Smooth muscle cell (in vitro differentiated cells): ENCODE measurements around the gene ATF1. TPM values are rescaled to one million over a fixed set of nuclear protein-coding genes. Genes with fewer than 3 reads are reported as not detected.

Experiments used
- DNase-seq: peaks from one replicate; lab custom pipeline; 2025; ENCODE audit not compliant: unreplicated experiment; lab: John Stamatoyannopoulos, UW
- H2AFZ ChIP-seq: fragments of 200-600 bp; sonication (generic); 2 replicates; pipeline ENCODE4 v1.6.0; 2016; ENCODE audit warnings: antibody characterized with exemption, low read depth, mild to moderate bottlenecking
- H3F3A ChIP-seq: fragments of 200-600 bp; sonication (generic); 2 replicates; pipeline ENCODE4 v1.6.0; 2017; ENCODE audit warnings: antibody characterized with exemption, low read depth
- H3K27ac ChIP-seq: fragments of 200-600 bp; sonication (generic); 2 replicates; pipeline ENCODE4 v1.5.1; 2016; ENCODE audit warnings: low read depth, mild to moderate bottlenecking
- H3K27me3 ChIP-seq: fragments of 200-600 bp; sonication (generic); 2 replicates; pipeline ENCODE4 v1.6.1; 2016; ENCODE audit warnings: low read depth, mild to moderate bottlenecking
- H3K36me3 ChIP-seq: fragments of 200-600 bp; sonication (generic); 2 replicates; pipeline ENCODE4 v1.5.1; 2016; ENCODE audit warnings: low read depth
- H3K4me1 ChIP-seq: fragments of 200-600 bp; sonication (generic); 2 replicates; pipeline ENCODE4 v1.5.1; 2016; ENCODE audit warnings: low read depth
- H3K4me2 ChIP-seq: fragments of 200-600 bp; sonication (generic); 2 replicates; pipeline ENCODE4 v1.6.0; 2016; ENCODE audit warnings: mild to moderate bottlenecking
- H3K4me3 ChIP-seq: fragments of 200-600 bp; sonication (generic); 2 replicates; pipeline ENCODE4 v1.5.1; 2016; ENCODE audit warnings: mild to moderate bottlenecking
- H3K79me2 ChIP-seq: fragments of 200-600 bp; sonication (generic); 2 replicates; pipeline ENCODE4 v1.6.0; 2016; ENCODE audit warnings: low read depth, mild to moderate bottlenecking
- H3K9ac ChIP-seq: fragments of 200-600 bp; sonication (generic); 2 replicates; pipeline ENCODE4 v1.6.0; 2016; ENCODE audit warnings: low read depth
- H3K9me3 ChIP-seq: fragments of 200-600 bp; sonication (generic); replicated peaks from 2 replicates; pipeline ENCODE4 v1.5.1; 2016; ENCODE audit warnings: low read depth
- H4K20me1 ChIP-seq: fragments of 200-600 bp; sonication (generic); 2 replicates; pipeline ENCODE4 v1.6.0; 2016; ENCODE audit warnings: low read depth
- WGBS: methylation state at CpG from one replicate; pipeline ENCODE4 v1.1.7; 2016; ENCODE audit warnings: low lambda C conversion rate; 5-methylcytosine and 5-hydroxymethylcytosine counted together
- polyA plus RNA-seq: library from polyadenylated mRNA; unstranded; fragments of >200 nt; fragmentation: Nextera tagmentation; extraction: Ambion mirVana; gene quantifications from 2 replicates; pipeline ENCODE4 v1.2.1, GENCODE V29; 2016
- total RNA-seq: library from RNA; depleted of rRNA; stranded (reverse); fragments of >200 nt; gene quantifications from 2 replicates; pipeline ENCODE4 v1.2.3, GENCODE V29; 2014
- TF ChIP-seq, protein P1 (sequence below): fragments of 200-600 bp; sonication (generic); IDR thresholded peaks from 2 replicates; pipeline ENCODE4 v1.5.1; 2017; ENCODE audit warnings: borderline replicate concordance, mild to moderate bottlenecking, antibody characterized with exemption; ENCODE audit not compliant: insufficient read depth, poor library complexity, severe bottlenecking

ATF1 gene
- total and polyA plus RNA-seq, 2 experiments from 2014 or later = 20.7 to 28.4 TPM

GRCh38 chr12:50728417-50728816 is 35.5 kb upstream of the ATF1 start:
- 93% methylated on average over 7 of the region's 7 CpGs for WGBS
- H3K79me2 ChIP-seq = no peaks in the 10 kb centered on the region

GRCh38 chr12:50728841-50729240 is 35.1 kb upstream of the ATF1 start:
- H3K4me1 ChIP-seq = no peaks in the 10 kb centered on the region
- no peak overlapping the region for H2AFZ ChIP-seq
- 96% methylated on average over 4 of the region's 4 CpGs for WGBS
- no peaks in the 10 kb centered on the region for H3K36me3 ChIP-seq
- H3F3A ChIP-seq = no peaks in the 10 kb centered on the region
- TF ChIP-seq, protein P1, sequence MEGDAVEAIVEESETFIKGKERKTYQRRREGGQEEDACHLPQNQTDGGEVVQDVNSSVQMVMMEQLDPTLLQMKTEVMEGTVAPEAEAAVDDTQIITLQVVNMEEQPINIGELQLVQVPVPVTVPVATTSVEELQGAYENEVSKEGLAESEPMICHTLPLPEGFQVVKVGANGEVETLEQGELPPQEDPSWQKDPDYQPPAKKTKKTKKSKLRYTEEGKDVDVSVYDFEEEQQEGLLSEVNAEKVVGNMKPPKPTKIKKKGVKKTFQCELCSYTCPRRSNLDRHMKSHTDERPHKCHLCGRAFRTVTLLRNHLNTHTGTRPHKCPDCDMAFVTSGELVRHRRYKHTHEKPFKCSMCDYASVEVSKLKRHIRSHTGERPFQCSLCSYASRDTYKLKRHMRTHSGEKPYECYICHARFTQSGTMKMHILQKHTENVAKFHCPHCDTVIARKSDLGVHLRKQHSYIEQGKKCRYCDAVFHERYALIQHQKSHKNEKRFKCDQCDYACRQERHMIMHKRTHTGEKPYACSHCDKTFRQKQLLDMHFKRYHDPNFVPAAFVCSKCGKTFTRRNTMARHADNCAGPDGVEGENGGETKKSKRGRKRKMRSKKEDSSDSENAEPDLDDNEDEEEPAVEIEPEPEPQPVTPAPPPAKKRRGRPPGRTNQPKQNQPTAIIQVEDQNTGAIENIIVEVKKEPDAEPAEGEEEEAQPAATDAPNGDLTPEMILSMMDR = no peak
- no peak overlapping the region for H3K4me2 ChIP-seq
- no peak overlapping the region for H3K27ac ChIP-seq
- DNase-seq = no peak
- no peaks in the 10 kb centered on the region for H3K79me2 ChIP-seq
- H3K4me3 ChIP-seq = no peak overlapping the region
- H4K20me1 ChIP-seq = no peaks in the 10 kb centered on the region
- no peak overlapping the region for H3K9ac ChIP-seq
- no peaks in the 10 kb centered on the region for H3K9me3 ChIP-seq
- H3K27me3 ChIP-seq = no peaks in the 10 kb centered on the region

More at GRCh38 chr12:50728417-50728816, 35.5 kb upstream of the ATF1 start:
- TF ChIP-seq, protein P1 = no peak
- no peak overlapping the region for H3K27ac ChIP-seq
- no peaks in the 10 kb centered on the region for H3K4me1 ChIP-seq
- H3K9me3 ChIP-seq = no peaks in the 10 kb centered on the region
- H3K4me2 ChIP-seq = no peak overlapping the region
- no peak overlapping the region for H3K9ac ChIP-seq
- H4K20me1 ChIP-seq = no peaks in the 10 kb centered on the region
- H3K36me3 ChIP-seq = no peaks in the 10 kb centered on the region
- H3K4me3 ChIP-seq = no peak overlapping the region
- H2AFZ ChIP-seq = no peak overlapping the region
- H3K27me3 ChIP-seq = no peaks in the 10 kb centered on the region
- no peaks in the 10 kb centered on the region for H3F3A ChIP-seq
- no peak for DNase-seq

GRCh38 chr12:50732591-50732990 is 31.3 kb upstream of the ATF1 start:
- no peaks in the 10 kb centered on the region for H3K36me3 ChIP-seq
- H4K20me1 ChIP-seq = no peaks in the 10 kb centered on the region
- H3K4me3 ChIP-seq = no peak overlapping the region
- no peaks in the 10 kb centered on the region for H3K27me3 ChIP-seq
- no peak overlapping the region for H3K9ac ChIP-seq
- H3F3A ChIP-seq = no peaks in the 10 kb centered on the region
- H3K4me1 ChIP-seq = no peaks in the 10 kb centered on the region
- H3K4me2 ChIP-seq = no peak overlapping the region
- 58% methylated on average over 9 of the region's 9 CpGs for WGBS
- H3K79me2 ChIP-seq = no peaks in the 10 kb centered on the region
- H3K9me3 ChIP-seq = no peaks in the 10 kb centered on the region
- TF ChIP-seq, protein P1 = no peak
- no peak overlapping the region for H2AFZ ChIP-seq
- H3K27ac ChIP-seq = peak overlapping the region; percentile 71
- no peak for DNase-seq

GRCh38 chr12:50733706-50734105 is 30.2 kb upstream of the ATF1 start:
- WGBS = 93% methylated on average over 3 of the region's 3 CpGs
- no peak overlapping the region for H3K9ac ChIP-seq
- H3K27me3 ChIP-seq = no peaks in the 10 kb centered on the region
- H3K36me3 ChIP-seq = peaks cover 1% of the 10 kb centered on the region
- H3K9me3 ChIP-seq = no peaks in the 10 kb centered on the region
- TF ChIP-seq, protein P1 = no peak
- H3K4me1 ChIP-seq = no peaks in the 10 kb centered on the region
- H3K4me2 ChIP-seq = no peak overlapping the region
- DNase-seq = no peak
- H2AFZ ChIP-seq = no peak overlapping the region
- H3K4me3 ChIP-seq = no peak overlapping the region
- no peaks in the 10 kb centered on the region for H3K79me2 ChIP-seq
- no peaks in the 10 kb centered on the region for H4K20me1 ChIP-seq
- H3F3A ChIP-seq = no peaks in the 10 kb centered on the region
- no peak overlapping the region for H3K27ac ChIP-seq
